Stomach smooth muscle (tissue), 2 donors: ENCODE measurements around the gene IGFN1.

Experiments used
- H3K27ac ChIP-seq: one replicate; pipeline ENCODE4 v1.7.0; 2013; ENCODE audit warnings: mild to moderate bottlenecking, low read length, inconsistent platforms
- H3K27me3 ChIP-seq, 2 donors: one replicate each; pipeline ENCODE4 v1.7.0; 2013; ENCODE audit warnings: low read length in 2 of 2; ENCODE audit not compliant: insufficient read depth in 2 of 2, control insufficient read depth in 1 of 2
- H3K36me3 ChIP-seq, 2 donors: one replicate each; pipeline ENCODE4 v1.7.0; 2013; ENCODE audit warnings: low read length in 2 of 2; ENCODE audit not compliant: control insufficient read depth in 2 of 2, insufficient read depth in 2 of 2
- H3K4me1 ChIP-seq: one replicate; pipeline ENCODE4 v1.7.0; 2013; ENCODE audit warnings: low read length; ENCODE audit not compliant: control insufficient read depth, insufficient read depth
- H3K4me3 ChIP-seq, 2 donors: one replicate each; pipeline ENCODE4 v1.7.0; 2013; ENCODE audit warnings: low read length in 2 of 2
- H3K9ac ChIP-seq, 2 donors: one replicate each; pipeline ENCODE4 v1.7.0; 2013; ENCODE audit warnings: low read length in 2 of 2, mild to moderate bottlenecking in 1 of 2
- H3K9me3 ChIP-seq, 2 donors: one replicate each; pipeline ENCODE4 v1.7.0; 2013; ENCODE audit warnings: low read length in 2 of 2; ENCODE audit not compliant: control insufficient read depth in 2 of 2
- donor health status: healthy.
- donor health status: Pancreatic carcinoma.

IGFN1 gene

DNA sequence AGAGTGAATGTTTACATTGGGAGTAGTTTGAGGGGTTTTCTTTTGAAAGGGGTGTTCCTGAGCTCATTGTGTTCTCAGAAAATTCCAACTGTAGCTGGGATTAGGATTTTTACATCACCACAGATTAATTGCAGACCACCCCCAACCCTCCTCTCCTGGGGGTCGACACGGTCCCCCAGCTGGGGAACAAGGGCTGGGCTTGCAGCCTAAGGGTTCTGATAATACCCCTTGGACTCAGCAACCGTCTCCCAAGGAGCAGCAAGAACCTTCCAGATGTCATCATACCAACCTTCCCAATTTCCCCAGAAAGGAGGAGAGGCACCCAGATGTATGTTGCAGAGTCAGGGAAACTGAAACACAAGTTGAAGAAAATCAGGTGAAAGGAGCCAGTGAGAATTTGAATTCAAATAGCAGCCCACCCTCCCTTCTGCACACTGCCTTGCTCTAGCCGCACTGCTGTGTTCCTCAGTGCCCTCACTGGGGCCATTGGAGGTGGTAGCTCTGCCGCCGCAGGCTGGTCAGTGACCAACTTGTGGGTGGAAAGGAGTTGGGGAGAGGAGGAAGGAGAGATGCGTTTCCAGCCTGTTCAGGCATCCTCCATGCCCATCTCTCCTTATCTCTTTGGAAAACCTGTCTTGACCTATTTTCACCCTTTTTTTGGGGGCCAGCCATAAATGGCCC, 14.7 kb upstream of the IGFN1 start:
- H3K27ac ChIP-seq = no peak overlapping the region

GRCh38 chr1:201176940-201177339, 13.7 kb upstream of the IGFN1 start:
- no peaks in the 10 kb centered on the region for H3K36me3 ChIP-seq
- H3K27me3 ChIP-seq = no peaks in the 10 kb centered on the region
- no peak overlapping the region for H3K27ac ChIP-seq
- no peak overlapping the region for H3K9ac ChIP-seq
- H3K4me3 ChIP-seq = no peak overlapping the region
- no peaks in the 10 kb centered on the region for H3K9me3 ChIP-seq
- no peaks in the 10 kb centered on the region for H3K4me1 ChIP-seq

More for the DNA sequence above, 14.7 kb upstream of the IGFN1 start:
- H3K36me3 ChIP-seq = no peaks in the 10 kb centered on the region
- H3K9ac ChIP-seq = no peak overlapping the region
- no peak overlapping the region for H3K4me3 ChIP-seq
- no peaks in the 10 kb centered on the region for H3K27me3 ChIP-seq
- peaks cover 8% of the 10 kb centered on the region for H3K4me1 ChIP-seq
- no peaks in the 10 kb centered on the region for H3K9me3 ChIP-seq

- Histone ChIP-seq H3K4me3 (no peak overlapping the region), H3K36me3 (no peaks in the 10 kb centered on the region), H3K4me1 (no peaks in the 10 kb centered on the region), H3K27ac (no peak overlapping the region), H3K9me3 (no peaks in the 10 kb centered on the region), H3K9ac (no peak overlapping the region), H3K27me3 (peaks cover 0 to 2% of the 10 kb centered on the region in 2 donors)
These were observed 11.9 kb upstream of the IGFN1 start for GRCh38 chr1:201178718-201179117.

DNA sequence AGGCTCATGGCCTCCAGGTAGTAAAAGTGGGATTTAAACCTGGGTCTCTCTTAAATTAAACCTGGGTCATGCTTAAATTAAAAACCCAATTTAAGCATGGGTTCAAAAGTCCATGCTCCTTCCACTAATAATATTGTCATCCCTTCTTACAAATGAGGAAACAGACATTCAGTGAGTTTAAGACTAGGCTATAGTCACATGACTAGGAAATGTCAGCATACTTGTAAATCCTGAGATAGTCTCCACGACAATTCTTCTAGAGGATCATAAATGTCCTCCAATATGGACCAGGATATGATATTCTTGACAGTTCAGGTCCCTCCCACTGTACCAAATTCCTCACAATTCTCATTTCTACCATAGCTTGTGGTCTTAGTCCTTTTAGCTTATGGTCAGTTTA, 10.5 kb upstream of the IGFN1 start:
- no peak overlapping the region for H3K4me3 ChIP-seq
- H3K9ac ChIP-seq = no peak overlapping the region
- H3K9me3 ChIP-seq = no peaks in the 10 kb centered on the region
- H3K4me1 ChIP-seq = peaks cover 4% of the 10 kb centered on the region
- H3K36me3 ChIP-seq = no peaks in the 10 kb centered on the region
- H3K27ac ChIP-seq = no peak overlapping the region
- peaks cover 0 to 2% of the 10 kb centered on the region in 2 donors for H3K27me3 ChIP-seq

DNA sequence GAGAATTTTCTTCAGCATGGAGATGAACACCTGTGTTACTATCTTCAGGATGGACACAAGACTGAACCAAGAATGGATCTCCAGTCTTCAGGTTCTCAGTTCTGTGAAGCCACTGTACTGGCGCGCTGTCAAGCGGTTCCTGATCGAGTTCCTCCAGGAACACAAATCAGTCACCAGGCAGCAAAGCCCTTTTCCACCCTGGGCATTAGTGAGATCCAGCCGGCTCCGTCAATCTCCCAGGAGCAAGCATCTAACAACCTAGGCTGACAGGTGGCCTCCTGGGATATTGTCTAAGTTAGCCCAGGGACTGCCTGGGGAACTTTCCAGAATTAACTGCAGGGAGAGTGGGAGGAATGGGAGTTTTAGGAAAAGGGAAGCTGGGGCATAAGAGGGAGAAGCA, 9.7 kb upstream of the IGFN1 start:
- no peak overlapping the region for H3K27ac ChIP-seq
- H3K36me3 ChIP-seq = no peaks in the 10 kb centered on the region
- peaks cover 0 to 2% of the 10 kb centered on the region in 2 donors for H3K27me3 ChIP-seq
- no peaks in the 10 kb centered on the region for H3K9me3 ChIP-seq
- H3K9ac ChIP-seq = no peak overlapping the region
- peaks cover 4% of the 10 kb centered on the region for H3K4me1 ChIP-seq
- H3K4me3 ChIP-seq = no peak overlapping the region

DNA sequence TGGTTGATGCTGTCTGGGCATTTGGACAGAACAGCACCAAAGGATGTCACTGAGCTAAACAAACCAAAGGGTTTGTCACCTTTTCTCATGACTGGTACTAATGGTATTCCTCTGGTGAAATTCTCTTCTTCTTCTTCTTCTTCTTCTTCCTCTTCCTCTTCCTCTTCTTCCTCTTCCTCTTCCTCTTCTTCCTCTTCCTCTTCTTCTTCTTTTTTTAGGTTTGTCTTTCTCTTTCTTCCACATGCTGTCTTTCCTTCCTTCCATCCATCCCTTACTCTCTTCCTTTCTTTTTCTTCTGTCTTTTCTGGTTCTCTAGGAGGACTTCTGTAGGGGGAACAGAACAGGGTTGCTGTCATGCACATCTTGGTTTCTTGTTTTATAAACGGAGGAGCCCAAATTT, 9.3 kb upstream of the IGFN1 start:
- no peaks in the 10 kb centered on the region for H3K9me3 ChIP-seq
- H3K9ac ChIP-seq = no peak overlapping the region
- H3K36me3 ChIP-seq = no peaks in the 10 kb centered on the region
- peaks cover 0 to 2% of the 10 kb centered on the region in 2 donors for H3K27me3 ChIP-seq
- no peak overlapping the region for H3K4me3 ChIP-seq
- H3K4me1 ChIP-seq = peaks cover 4% of the 10 kb centered on the region
- no peak overlapping the region for H3K27ac ChIP-seq

DNA sequence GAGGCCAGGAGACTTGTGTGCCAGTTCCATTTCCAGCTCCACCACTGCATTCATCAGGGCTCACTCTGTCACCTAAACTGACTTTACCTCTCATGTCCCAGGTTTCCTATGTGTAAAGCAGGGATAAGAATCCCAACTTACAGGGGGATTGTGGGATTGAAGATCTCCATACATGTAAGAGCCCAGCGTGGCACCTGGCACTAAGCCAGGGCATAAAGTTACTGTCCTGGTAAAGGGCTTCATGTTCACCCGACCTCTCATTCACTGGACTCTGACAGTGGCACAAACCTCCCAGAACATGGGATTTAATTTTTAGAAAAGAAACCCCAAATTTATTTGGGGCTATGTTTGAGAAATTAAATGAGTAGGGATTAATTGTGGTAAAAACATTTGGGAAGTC, 8.9 kb upstream of the IGFN1 start:
- Histone ChIP-seq H3K9me3 (no peaks in the 10 kb centered on the region), H3K4me3 (no peak overlapping the region), H3K4me1 (peaks cover 4% of the 10 kb centered on the region), H3K27ac (no peak overlapping the region), H3K36me3 (no peaks in the 10 kb centered on the region), H3K9ac (no peak overlapping the region), H3K27me3 (peaks cover 0 to 2% of the 10 kb centered on the region in 2 donors)

- H3K36me3 ChIP-seq = no peaks in the 10 kb centered on the region
These were observed 7.4 kb upstream of the IGFN1 start for GRCh38 chr1:201183209-201183608.

DNA sequence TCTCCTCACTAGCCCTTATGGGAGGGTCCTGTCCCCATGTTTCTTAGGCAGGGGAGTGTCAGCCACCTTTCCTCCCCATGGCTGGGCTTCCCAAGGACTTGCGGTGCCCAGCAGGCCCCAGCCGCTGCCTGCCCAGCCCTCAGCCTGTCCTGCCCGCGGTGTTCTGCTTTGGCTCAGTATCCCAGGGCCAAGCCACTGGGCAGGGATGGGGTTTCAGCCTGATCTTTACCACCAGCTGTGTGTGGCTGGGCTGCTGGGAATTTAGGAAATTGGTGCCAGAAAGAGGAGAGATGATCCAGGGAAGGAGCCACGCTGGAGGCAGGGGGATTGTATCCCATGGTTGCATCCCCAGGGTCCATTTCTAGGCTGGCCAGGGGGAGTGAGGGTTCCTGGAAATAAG, 6.9 kb upstream of the IGFN1 start:
- Histone ChIP-seq H3K4me3 (no peak overlapping the region), H3K9ac (no peak overlapping the region), H3K27me3 (peaks cover 0 to 2% of the 10 kb centered on the region in 2 donors), H3K27ac (no peak overlapping the region), H3K36me3 (no peaks in the 10 kb centered on the region), H3K4me1 (peaks cover 4% of the 10 kb centered on the region), H3K9me3 (no peaks in the 10 kb centered on the region)

More at GRCh38 chr1:201183209-201183608, 7.4 kb upstream of the IGFN1 start:
- Histone ChIP-seq H3K9ac (no peak overlapping the region), H3K27ac (no peak overlapping the region), H3K9me3 (no peaks in the 10 kb centered on the region), H3K4me1 (peaks cover 4% of the 10 kb centered on the region), H3K4me3 (no peak overlapping the region), H3K27me3 (peaks cover 0 to 2% of the 10 kb centered on the region in 2 donors)

DNA sequence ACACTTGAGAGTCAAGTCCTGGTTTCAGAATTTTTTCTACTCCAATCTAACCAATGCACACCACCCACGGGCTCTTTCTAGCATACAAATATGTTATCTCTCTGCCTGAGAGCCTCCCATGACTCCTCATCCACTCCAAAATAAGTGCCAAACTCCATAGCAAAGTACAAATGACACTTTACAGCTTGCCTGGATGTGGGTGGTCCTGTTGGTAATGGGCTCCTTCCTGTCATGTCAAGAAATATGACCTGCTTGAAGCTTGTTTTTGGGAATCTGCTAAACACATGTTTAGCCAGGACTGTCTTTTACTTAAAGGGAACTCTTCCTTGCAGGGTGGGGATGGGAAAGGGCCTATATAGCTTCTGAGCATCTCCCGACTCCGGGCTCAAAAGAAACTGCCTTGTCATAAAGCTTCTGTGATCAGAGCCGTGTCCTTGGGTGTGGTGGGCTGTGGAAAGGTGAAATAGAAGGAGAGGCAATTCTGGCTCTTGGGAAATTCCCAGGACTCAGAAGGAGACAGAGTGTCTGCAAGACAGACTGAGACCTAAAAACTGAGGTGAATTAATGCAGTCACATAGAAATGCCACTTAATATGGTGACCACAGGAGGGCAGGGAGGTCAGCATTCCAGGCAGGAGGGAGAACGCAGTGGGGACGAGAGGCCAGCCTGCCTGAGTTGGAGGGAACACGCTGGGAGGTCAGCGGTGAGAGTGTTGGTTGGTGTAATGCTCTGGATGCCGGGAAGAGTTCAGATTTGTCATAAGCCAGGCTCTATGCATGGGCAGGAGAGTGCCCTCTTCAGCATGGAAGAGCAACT, 6.1 kb upstream of the IGFN1 start:
- Histone ChIP-seq H3K4me3 (no peak overlapping the region), H3K36me3 (no peaks in the 10 kb centered on the region), H3K27me3 (peaks cover 0 to 2% of the 10 kb centered on the region in 2 donors), H3K4me1 (peaks cover 4% of the 10 kb centered on the region), H3K27ac (peak overlapping the region; percentile 2), H3K9ac (no peak overlapping the region), H3K9me3 (no peaks in the 10 kb centered on the region)

- Histone ChIP-seq H3K4me1 (peaks cover 4% of the 10 kb centered on the region), H3K9me3 (no peaks in the 10 kb centered on the region), H3K36me3 (no peaks in the 10 kb centered on the region), H3K9ac (no peak overlapping the region), H3K4me3 (no peak overlapping the region), H3K27me3 (peaks cover 0 to 2% of the 10 kb centered on the region in 2 donors), H3K27ac (no peak overlapping the region)
These were observed 5.5 kb upstream of the IGFN1 start for GRCh38 chr1:201185123-201185453.
